LNCAP (cell line): ENCODE results near the gene ATP6V0D1.

Experiments
- CTCF ChIP-seq: fragments of 450-650 bp; IDR thresholded peaks from 2 replicates; pipeline ENCODE4 v1.5.1; 2017; ENCODE audit warnings: mild to moderate bottlenecking

Gene ATP6V0D1

DNA sequence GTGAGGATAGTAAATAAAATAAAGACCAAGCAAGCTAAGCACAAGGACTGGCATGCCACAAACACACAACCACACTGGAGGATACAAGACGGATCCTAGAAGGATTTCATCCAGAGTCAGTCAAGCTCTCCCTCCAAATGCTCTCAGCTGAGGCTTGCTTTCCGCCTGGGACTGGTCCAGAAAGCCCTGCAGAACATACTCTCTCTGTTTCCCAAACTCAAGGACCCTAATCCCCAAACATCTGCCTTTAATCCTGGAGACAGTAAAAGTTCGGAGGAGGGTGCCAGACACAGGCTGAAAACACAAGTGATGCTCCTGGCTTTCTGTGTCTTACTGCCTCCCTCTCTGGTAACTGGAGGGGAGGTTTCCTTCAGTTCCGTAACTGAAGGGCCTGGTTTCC lies 55.4 kb downstream of the ATP6V0D1 start:
- no peak for TF ChIP-seq CTCF

- no peak for TF ChIP-seq CTCF
These were observed 55.9 kb downstream of the ATP6V0D1 start for GRCh38 chr16:67425061-67425460.

- TF ChIP-seq CTCF = no peak
These were observed 56.7 kb downstream of the ATP6V0D1 start for GRCh38 chr16:67424261-67424615.

DNA sequence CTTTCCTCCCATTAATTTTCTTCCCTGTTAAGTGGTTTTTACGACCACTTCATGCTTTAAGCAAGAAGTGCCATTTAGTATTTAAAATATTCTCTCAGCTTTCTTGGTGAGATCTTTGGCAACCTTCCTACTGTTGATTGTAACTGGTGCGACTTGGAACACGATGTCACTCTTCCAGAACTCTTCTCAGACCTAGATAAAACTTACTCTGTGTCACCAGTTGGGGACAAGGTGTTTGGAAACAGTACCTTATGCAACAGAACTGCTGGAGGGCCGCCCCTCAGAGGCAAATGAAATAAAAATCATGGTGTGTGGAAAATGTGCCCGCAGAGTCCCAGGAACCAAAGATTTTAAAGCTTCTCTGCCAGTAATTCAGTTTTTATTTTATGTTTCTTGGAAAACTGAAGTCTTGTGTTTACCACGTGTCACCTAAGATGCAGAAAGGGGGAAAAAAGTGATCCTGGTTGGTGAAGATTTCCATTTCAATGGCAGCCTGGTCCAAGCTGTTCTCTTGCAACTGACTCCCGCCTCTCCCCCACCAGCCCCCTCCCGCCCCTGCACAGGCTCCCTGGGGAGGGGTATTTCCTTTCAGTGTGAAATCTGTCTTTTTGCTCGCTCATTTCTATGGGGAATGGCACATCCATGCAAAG lies 57.2 kb downstream of the ATP6V0D1 start:
- TF ChIP-seq CTCF = no peak

GRCh38 chr16:67423015-67423414 lies 57.9 kb downstream of the ATP6V0D1 start:
- no peak for TF ChIP-seq CTCF

GRCh38 chr16:67421030-67421429 lies 59.9 kb downstream of the ATP6V0D1 start:
- no peak for TF ChIP-seq CTCF

DNA sequence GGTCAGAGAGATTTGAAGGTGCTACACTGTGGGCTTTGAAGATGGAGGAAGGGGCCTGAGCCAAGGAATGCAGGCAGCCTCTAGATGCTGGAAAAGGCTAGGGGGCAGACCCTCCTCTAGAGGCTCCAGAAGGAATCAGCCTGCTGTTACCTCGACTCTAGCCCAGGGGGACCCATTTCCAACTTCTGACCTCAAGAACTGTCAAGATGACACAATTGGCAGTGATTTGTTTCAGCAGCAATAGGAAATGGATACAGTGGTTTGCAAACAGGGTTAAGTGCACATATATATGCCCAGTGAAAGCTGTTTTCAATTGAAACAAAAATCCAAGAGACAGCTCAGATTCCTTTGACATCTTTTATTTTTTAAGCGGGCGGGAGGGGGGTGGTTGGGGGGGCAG lies 61.0 kb downstream of the ATP6V0D1 start:
- TF ChIP-seq CTCF = no peak

DNA sequence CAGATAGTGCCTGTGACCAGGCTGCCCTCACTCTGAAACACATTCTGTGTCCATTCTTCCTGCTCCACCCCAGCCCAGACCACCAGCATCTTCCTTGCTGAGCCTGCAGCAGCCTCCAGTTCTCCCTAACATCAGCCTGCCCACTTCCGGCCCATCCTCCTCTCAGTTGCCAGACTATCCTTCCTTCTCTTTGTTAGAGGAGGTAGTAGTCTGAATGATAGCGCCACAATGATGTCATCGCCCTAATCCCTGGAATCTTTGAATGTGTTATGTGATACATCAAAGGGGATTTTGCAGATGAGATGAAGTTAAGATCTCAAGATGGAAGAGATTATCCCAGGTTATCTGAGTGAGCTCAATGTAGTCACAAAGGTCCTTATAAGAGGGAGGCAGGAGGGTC lies 61.5 kb downstream of the ATP6V0D1 start:
- no peak for TF ChIP-seq CTCF
